ENCODE results near the gene ERC2.

ERC2 gene

DNA sequence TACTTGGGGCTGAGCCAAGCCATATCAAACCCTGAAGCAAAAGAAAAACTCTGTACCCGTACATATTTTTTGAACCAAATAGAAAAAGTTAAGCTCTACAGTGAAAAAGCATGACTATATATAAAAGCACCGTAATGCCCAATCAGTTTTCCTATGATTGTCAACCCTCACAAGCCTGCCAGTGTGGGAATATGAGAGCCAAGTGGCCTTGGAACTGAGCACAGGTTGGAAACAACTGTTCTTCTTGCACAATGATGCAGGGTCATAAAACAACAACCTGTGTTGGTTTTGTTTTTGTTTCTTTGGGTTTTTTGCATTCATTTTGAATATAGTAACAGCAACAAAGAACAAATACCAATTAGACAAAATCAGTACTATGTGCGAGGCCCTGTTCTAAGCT lies 3.5 kb upstream of the ERC2 start:
- Histone ChIP-seq H3K4me3 (ENCODE audit: insufficient read depth, low read length, poor library complexity, severe bottlenecking) (no peak overlapping the region), H3K27ac (ENCODE audit: low read depth, low read length) (no peak overlapping the region), H3K4me2 (ENCODE audit: low read depth, low read length, poor library complexity, severe bottlenecking) (no peak overlapping the region), H3K9ac (ENCODE audit: low read length) (no peak overlapping the region), H3K27me3 (ENCODE audit: low read length) (no peaks in the 10 kb centered on the region), H4K20me1 (ENCODE audit: low read depth, low read length) (no peaks in the 10 kb centered on the region), H3K36me3 (ENCODE audit: low read length) (no peaks in the 10 kb centered on the region), H2AFZ (ENCODE audit: low read depth, low read length, severe bottlenecking) (no peak overlapping the region), H3K9me2 (replicated peaks; ENCODE audit: insufficient read depth, low read length) (no peaks in the 10 kb centered on the region), H3F3A (ENCODE audit: insufficient read depth) (no peaks in the 10 kb centered on the region), H3K9me3 (ENCODE audit: insufficient read depth, low read length) (no peaks in the 10 kb centered on the region), H3K79me2 (ENCODE audit: insufficient read depth, low read length) (no peaks in the 10 kb centered on the region)
- TF ChIP-seq EZH2phosphoT487 (conservative IDR thresholded peaks at IDR 0.05; ENCODE audit: low read length), result no peak
- TF ChIP-seq, protein P1, sequence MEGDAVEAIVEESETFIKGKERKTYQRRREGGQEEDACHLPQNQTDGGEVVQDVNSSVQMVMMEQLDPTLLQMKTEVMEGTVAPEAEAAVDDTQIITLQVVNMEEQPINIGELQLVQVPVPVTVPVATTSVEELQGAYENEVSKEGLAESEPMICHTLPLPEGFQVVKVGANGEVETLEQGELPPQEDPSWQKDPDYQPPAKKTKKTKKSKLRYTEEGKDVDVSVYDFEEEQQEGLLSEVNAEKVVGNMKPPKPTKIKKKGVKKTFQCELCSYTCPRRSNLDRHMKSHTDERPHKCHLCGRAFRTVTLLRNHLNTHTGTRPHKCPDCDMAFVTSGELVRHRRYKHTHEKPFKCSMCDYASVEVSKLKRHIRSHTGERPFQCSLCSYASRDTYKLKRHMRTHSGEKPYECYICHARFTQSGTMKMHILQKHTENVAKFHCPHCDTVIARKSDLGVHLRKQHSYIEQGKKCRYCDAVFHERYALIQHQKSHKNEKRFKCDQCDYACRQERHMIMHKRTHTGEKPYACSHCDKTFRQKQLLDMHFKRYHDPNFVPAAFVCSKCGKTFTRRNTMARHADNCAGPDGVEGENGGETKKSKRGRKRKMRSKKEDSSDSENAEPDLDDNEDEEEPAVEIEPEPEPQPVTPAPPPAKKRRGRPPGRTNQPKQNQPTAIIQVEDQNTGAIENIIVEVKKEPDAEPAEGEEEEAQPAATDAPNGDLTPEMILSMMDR (IDR thresholded peaks at IDR 0.05; ENCODE audit: insufficient read depth, low read length, poor library complexity, severe bottlenecking), result no peak

DNA sequence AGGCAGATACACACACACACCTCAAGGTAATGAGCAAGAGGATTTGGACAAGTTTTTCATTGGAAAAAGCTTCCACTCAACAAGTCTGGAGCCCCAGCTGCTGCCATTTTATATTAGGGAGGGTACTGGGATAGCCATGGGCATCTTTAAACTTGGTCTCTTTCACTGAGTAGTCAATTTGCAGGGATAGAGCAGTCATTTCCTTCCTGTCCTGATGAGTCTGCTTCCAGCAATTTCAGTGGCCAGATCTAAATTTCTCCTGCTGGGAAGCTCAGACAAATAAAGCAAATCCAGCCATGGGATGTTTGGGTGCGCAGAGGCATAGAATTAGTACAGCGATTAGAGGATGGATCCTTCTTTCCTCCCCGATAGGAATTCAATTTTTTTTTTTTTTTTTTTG lies 874 bp upstream of the ERC2 start:
- H3K79me2 ChIP-seq (ENCODE audit: insufficient read depth, low read length), result no peaks in the 10 kb centered on the region
- H3F3A ChIP-seq (ENCODE audit: insufficient read depth), result no peaks in the 10 kb centered on the region
- TF ChIP-seq EZH2phosphoT487 (conservative IDR thresholded peaks at IDR 0.05; ENCODE audit: low read length), result no peak
- H3K4me3 ChIP-seq (ENCODE audit: insufficient read depth, low read length, poor library complexity, severe bottlenecking), result no peak overlapping the region
- H3K9ac ChIP-seq (ENCODE audit: low read length), result no peak overlapping the region
- H3K9me3 ChIP-seq (ENCODE audit: insufficient read depth, low read length), result no peaks in the 10 kb centered on the region
- no peaks in the 10 kb centered on the region for H3K36me3 ChIP-seq (ENCODE audit: low read length)
- no peak overlapping the region for H3K27ac ChIP-seq (ENCODE audit: low read depth, low read length)
- no peaks in the 10 kb centered on the region for H3K27me3 ChIP-seq (ENCODE audit: low read length)
- H3K9me2 ChIP-seq (replicated peaks; ENCODE audit: insufficient read depth, low read length), result no peaks in the 10 kb centered on the region
- no peak overlapping the region for H2AFZ ChIP-seq (ENCODE audit: low read depth, low read length, severe bottlenecking)
- no peaks in the 10 kb centered on the region for H4K20me1 ChIP-seq (ENCODE audit: low read depth, low read length)
- H3K4me2 ChIP-seq (ENCODE audit: low read depth, low read length, poor library complexity, severe bottlenecking), result no peak overlapping the region

DNA sequence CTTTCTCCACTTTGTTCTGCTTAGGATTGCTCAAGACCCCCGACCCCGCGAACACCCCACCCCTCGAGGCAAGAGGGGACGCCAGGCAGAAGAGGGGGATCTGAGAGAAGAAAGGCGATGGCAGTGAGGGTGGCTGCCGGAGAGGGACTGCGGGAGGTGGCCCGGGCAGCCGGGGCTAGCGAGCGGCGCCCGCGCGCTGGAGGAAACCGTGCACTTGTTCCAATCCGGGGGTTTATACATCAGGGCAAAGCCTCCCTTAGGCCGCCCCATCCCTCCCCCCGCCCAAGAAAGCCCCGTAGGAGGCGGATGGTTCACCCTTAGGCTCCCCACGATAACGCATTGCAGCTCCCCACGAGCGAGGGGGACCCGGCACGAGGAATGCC lies 475 bp downstream of the ERC2 start:
- no peak overlapping the region for H3K4me2 ChIP-seq (ENCODE audit: low read depth, low read length, poor library complexity, severe bottlenecking)

DNA sequence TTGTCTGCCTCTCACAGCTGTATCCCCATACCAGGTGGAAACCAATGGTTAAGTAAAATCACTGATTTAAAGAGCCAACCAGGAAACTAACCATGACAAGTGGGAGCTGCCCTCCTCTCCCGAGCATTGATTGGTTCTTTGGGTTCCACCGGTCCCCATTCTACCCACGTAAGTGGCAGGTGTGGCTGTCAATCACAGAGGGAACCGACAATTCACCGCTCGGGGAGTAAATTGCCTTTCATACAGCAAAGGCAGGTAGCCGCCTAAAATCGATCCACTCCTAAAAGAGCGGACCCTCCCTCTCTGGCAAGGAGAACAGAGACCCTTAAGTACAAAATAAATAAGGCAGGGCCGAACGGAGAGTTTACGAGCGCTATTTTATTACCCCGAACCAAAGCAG lies 1.2 kb downstream of the ERC2 start:
- Histone ChIP-seq H3K4me2 (ENCODE audit: low read depth, low read length, poor library complexity, severe bottlenecking) (no peak overlapping the region), H2AFZ (ENCODE audit: low read depth, low read length, severe bottlenecking) (no peak overlapping the region), H3K9ac (ENCODE audit: low read length) (no peak overlapping the region), H4K20me1 (ENCODE audit: low read depth, low read length) (no peaks in the 10 kb centered on the region), H3K9me3 (ENCODE audit: insufficient read depth, low read length) (no peaks in the 10 kb centered on the region), H3K36me3 (ENCODE audit: low read length) (no peaks in the 10 kb centered on the region), H3K9me2 (replicated peaks; ENCODE audit: insufficient read depth, low read length) (no peaks in the 10 kb centered on the region), H3K79me2 (ENCODE audit: insufficient read depth, low read length) (no peaks in the 10 kb centered on the region), H3K27me3 (ENCODE audit: low read length) (no peaks in the 10 kb centered on the region), H3F3A (ENCODE audit: insufficient read depth) (no peaks in the 10 kb centered on the region), H3K4me3 (ENCODE audit: insufficient read depth, low read length, poor library complexity, severe bottlenecking) (no peak overlapping the region), H3K27ac (ENCODE audit: low read depth, low read length) (no peak overlapping the region)
- no peak for TF ChIP-seq EZH2phosphoT487 (conservative IDR thresholded peaks at IDR 0.05; ENCODE audit: low read length)
- TF ChIP-seq, protein P1 (IDR thresholded peaks at IDR 0.05; ENCODE audit: insufficient read depth, low read length, poor library complexity, severe bottlenecking), result no peak

More for the DNA sequence above, 475 bp downstream of the ERC2 start:
- H3F3A ChIP-seq (ENCODE audit: insufficient read depth), result no peaks in the 10 kb centered on the region
- no peaks in the 10 kb centered on the region for H3K9me2 ChIP-seq (replicated peaks; ENCODE audit: insufficient read depth, low read length)
- H3K36me3 ChIP-seq (ENCODE audit: low read length), result no peaks in the 10 kb centered on the region
- H3K9ac ChIP-seq (ENCODE audit: low read length), result no peak overlapping the region
- H3K27ac ChIP-seq (ENCODE audit: low read depth, low read length), result no peak overlapping the region
- no peaks in the 10 kb centered on the region for H3K79me2 ChIP-seq (ENCODE audit: insufficient read depth, low read length)
- no peak overlapping the region for H3K4me3 ChIP-seq (ENCODE audit: insufficient read depth, low read length, poor library complexity, severe bottlenecking)
- no peaks in the 10 kb centered on the region for H3K27me3 ChIP-seq (ENCODE audit: low read length)
- no peaks in the 10 kb centered on the region for H3K9me3 ChIP-seq (ENCODE audit: insufficient read depth, low read length)
- H4K20me1 ChIP-seq (ENCODE audit: low read depth, low read length), result no peaks in the 10 kb centered on the region
- no peak overlapping the region for H2AFZ ChIP-seq (ENCODE audit: low read depth, low read length, severe bottlenecking)
- TF ChIP-seq, protein P1 (IDR thresholded peaks at IDR 0.05; ENCODE audit: insufficient read depth, low read length, poor library complexity, severe bottlenecking), result no peak
- TF ChIP-seq EZH2phosphoT487 (conservative IDR thresholded peaks at IDR 0.05; ENCODE audit: low read length), result no peak

Measured in SU-DHL-6 (cell line).